ENCODE results near the gene MTERF2.

The MTERF2 gene

DNA sequence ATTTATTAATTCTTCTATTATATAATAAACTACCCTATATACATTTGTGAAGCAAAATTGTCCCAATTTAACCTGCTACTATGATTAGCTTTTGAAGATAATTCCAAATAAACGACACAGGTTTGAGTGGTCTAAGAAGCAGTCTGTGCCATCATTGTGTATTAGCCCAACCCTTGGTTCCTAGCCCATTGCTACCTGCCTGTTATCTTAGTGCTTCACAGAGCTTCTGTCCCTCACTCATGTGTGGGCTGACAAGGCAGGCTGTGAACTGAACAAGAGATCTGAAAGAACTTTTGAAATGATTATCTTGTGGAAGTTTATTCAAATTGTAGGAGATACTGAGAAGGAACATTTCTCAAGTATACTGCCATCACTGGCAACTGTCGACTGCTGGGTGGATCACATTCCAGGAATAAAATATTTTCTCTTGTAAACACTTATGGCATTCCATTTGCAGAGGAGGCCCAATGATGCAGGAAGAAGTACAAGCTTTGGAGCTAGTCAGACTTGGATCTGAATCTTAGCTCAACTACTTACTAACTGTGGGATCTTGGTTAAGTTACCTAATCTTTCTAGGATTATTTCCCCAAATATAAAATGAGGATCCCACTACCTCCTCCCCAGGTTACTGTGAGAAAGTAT lies 7.8 kb upstream of the MTERF2 start:
- no peak for DNase-seq (ENCODE audit: low read depth, low spot score)

GRCh38 chr12:106987846-106988245 lies 900 bp upstream of the MTERF2 start:
- DNase-seq (ENCODE audit: low read depth, low spot score), result no peak

GRCh38 chr12:106986135-106986534 lies 811 bp downstream of the MTERF2 start:
- no peak for DNase-seq (ENCODE audit: low read depth, low spot score)

- DNase-seq (ENCODE audit: low read depth, low spot score), result no peak
Observed at GRCh38 chr12:106985479-106985878, 1.5 kb downstream of the MTERF2 start.

- DNase-seq (ENCODE audit: low read depth, low spot score), result no peak
Observed at GRCh38 chr12:106984588-106985137, 2.3 kb downstream of the MTERF2 start.

- DNase-seq (ENCODE audit: low read depth, low spot score), result no peak
Observed at GRCh38 chr12:106982229-106982628, 4.7 kb downstream of the MTERF2 start.

GRCh38 chr12:106981788-106982187 lies 5.2 kb downstream of the MTERF2 start:
- no peak for DNase-seq (ENCODE audit: low read depth, low spot score)

DNA sequence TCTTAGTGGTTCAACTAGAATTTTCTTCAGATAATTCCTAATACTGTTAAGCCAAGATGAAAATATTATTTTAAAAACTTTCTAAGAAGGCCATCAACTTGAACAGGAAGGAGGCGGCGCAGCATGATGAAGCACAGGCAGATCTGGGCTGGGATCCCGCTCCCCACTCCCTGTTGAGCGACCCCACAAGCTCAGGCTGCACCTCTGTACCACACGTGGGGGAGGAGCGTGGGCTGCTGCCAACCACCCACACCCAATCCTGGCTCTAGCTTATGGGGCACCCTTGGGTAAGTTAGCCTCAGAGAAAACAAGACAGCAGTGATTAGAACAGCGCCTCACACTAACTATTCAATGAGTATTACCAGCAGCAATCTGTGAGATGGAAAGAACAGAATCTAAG lies 6.0 kb downstream of the MTERF2 start:
- no peak for DNase-seq (ENCODE audit: low read depth, low spot score)

- DNase-seq (ENCODE audit: low read depth, low spot score), result no peak
Observed at GRCh38 chr12:106978035-106978800, 8.7 kb downstream of the MTERF2 start.

- no peak for DNase-seq (ENCODE audit: low read depth, low spot score)
Observed at GRCh38 chr12:106976668-106977067, 10.3 kb downstream of the MTERF2 start.

DNA sequence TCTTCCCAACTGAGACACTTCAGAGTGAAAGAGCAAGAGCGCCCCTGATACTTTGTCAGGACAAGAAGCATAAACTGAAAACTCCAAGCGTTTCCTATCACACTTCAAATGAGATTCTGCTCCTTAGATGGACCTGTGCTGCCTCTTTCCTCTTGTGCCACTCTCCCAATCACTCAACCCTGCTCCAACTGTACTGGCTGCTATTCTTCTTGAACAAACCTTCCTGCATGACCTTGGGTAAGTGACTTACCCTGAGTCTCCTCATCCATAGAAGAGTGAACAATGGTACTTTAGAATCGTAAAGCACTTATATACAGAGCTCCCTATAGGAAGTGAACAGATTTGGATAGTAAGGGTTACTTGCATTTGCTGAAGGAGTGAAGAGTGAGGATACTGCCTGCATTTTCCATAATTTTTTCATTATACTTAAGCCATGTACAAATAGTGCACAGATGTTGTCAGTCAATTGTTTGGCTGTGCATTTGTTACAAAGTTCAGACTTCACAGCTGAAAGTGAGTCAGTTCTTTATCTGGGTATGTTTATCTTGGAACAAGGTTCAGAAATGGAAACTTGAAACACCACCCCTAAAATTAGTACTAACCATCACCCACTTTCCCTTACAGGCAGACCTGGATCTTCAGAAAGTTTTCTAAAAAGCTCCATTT lies 10.8 kb downstream of the MTERF2 start:
- no peak for DNase-seq (ENCODE audit: low read depth, low spot score)

GRCh38 chr12:106975098-106975497 lies 11.8 kb downstream of the MTERF2 start:
- no peak for DNase-seq (ENCODE audit: low read depth, low spot score)

GRCh38 chr12:106974511-106974910 lies 12.4 kb downstream of the MTERF2 start:
- DNase-seq (ENCODE audit: low read depth, low spot score), result no peak

GRCh38 chr12:106973545-106973944 lies 13.4 kb downstream of the MTERF2 start:
- no peak for DNase-seq (ENCODE audit: low read depth, low spot score)

- no peak for DNase-seq (ENCODE audit: low read depth, low spot score)
Observed at GRCh38 chr12:106971065-106971464, 15.9 kb downstream of the MTERF2 start.

- no peak for DNase-seq (ENCODE audit: low read depth, low spot score)
Observed at GRCh38 chr12:106964526-106964925, 22.4 kb downstream of the MTERF2 start.

DNA sequence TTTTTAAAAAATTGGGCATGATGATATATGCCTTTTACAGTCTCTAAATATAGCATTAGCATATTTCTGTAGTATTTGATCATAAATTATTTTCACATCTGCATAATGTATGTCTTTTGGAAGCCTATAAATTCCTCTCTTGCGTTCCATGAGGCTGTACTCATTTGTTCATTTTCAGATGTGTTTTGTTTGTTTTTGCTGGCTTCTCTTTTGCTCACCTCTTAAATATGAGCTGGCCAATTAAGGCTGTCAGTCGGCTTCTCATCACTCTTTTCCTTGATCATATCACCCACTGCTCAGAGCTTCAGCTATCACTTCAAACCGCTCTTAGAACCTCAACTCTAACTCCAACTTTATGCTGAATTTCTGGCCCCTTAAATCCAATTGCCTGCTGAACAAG lies 24.7 kb downstream of the MTERF2 start:
- no peak for DNase-seq (ENCODE audit: low read depth, low spot score)

GRCh38 chr12:106960443-106960842 lies 26.5 kb downstream of the MTERF2 start:
- DNase-seq (ENCODE audit: low read depth, low spot score), result no peak

DNA sequence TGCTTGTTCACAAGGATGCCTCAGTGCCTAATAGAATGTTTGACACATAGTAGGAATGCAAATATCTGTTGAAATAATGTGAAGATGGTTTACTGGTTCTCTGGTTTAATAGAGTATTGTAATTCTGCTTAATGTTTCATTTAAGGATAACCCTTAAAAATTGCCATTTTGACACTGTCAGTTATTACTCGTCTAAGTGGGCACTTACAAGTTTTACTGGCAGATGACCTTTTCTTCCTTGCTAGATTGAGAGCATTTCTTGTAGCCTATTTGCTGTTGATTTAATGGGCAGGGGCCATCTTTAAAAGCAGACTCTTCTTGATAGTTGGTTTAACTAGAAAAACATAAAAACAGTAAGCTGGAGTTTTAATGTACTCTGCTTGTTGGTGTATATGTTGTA lies 29.4 kb downstream of the MTERF2 start:
- DNase-seq (ENCODE audit: low read depth, low spot score), result no peak

DNA sequence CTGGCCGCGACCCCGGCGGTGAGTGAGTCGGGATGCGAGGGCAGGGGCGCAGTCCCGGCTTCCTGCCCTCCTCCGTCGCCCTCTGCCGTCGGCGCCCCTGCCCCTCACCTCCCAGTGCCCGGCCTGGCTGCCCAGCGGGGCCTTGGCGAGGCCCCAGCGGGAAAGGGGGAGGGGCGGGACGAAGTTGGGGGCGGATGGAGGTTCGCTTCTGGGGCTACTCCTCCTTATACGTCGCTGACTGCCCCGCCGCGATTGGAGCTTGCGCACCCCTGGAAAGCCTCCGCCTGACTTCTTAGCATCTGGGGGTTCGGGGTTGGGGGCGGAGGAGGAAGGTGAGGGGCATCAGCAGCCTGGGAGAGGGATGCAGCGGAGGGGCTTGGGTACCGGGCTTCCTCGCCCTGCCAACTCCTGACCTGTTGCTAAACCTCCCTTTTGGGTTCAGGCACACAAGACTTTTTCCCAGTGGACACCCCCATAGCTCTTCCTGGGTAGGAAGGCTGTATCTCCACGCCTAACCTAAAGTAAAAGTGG lies 30.8 kb downstream of the MTERF2 start:
- no peak for DNase-seq (ENCODE audit: low read depth, low spot score)

DNA sequence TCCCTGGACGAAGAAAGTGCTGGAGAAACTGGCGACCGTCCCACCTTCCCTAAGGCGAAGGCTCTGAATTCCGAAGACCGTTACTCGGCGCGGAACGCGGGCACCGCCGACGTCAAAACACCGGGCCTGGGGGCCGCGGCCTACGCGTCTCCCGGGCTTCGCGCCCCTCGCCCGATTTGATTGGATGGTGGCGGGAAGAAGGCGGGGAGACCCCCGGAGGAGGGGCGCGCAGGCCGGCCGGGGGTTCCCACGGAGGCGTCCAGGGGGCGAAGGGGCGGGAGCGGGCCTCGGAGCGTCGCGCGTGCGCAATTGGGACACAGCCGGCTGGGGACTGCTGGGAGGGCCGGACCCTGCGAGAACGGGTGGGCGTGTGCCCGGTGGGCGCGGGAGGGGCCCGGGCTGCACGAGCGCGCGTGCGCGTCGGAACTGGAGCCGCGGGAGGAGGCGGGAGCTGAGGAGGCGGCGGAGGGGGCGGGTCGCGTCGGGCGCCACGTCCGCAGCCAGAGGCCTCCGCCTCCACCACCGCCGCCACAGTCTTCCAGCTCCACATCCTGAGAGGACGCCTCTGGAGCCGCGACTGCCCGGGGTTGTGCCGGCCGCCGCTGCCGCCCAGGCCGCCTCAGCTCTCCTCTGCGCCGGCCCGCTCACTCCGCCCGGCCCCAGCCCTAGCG lies 31.4 kb downstream of the MTERF2 start, which contains the start of gene TMEM263:
TSS of gene TMEM263 (plus strand) at position 531 of the 671 bp plus-strand sequence. CDS start 11,210 bp downstream, outside the sequence.
- DNase-seq (ENCODE audit: low read depth, low spot score), result peak; percentile 86

Data from activated naive CD8-positive, alpha-beta T cell treated with anti-CD3 and anti-CD28 coated beads, Interleukin-2, amount 50 U/mL, for 16 hours (primary cell).